ENCODE results near the gene BGN. TPM values are rescaled to one million over a fixed set of nuclear protein-coding genes. Genes with fewer than 3 reads are reported as not detected.

BGN gene
- total and polyA plus RNA-seq, 4 donors: 77.9 to 161 (median 126) TPM

DNA sequence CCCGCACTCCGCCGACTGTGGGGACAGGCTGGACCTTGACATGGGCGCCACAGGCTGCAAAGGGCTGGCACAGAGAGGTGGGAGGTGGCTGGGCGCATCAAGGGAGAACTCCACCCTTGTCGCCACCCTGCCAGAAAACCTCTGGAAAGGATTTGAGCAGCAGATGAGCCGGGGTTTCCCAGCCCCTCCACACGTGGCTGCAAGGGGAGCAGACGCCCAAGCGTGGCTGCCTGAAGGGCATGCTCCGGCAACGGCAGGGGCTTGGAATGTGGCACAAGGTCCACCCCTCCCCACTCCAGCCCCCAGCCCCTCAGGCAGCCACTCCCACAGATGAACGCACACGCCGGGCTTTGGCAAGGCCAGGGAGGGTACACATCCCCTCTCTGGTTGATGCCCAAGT is 4.6 kb downstream of the BGN start:
- TF ChIP-seq, protein P1, sequence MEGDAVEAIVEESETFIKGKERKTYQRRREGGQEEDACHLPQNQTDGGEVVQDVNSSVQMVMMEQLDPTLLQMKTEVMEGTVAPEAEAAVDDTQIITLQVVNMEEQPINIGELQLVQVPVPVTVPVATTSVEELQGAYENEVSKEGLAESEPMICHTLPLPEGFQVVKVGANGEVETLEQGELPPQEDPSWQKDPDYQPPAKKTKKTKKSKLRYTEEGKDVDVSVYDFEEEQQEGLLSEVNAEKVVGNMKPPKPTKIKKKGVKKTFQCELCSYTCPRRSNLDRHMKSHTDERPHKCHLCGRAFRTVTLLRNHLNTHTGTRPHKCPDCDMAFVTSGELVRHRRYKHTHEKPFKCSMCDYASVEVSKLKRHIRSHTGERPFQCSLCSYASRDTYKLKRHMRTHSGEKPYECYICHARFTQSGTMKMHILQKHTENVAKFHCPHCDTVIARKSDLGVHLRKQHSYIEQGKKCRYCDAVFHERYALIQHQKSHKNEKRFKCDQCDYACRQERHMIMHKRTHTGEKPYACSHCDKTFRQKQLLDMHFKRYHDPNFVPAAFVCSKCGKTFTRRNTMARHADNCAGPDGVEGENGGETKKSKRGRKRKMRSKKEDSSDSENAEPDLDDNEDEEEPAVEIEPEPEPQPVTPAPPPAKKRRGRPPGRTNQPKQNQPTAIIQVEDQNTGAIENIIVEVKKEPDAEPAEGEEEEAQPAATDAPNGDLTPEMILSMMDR (IDR thresholded peaks at IDR 0.05; ENCODE audit: control extremely low read depth, extremely low read depth): no peak
- Histone ChIP-seq H3K36me3 (ENCODE audit: control insufficient read depth in 4 of 4, insufficient read depth in 4 of 4, low read length in 4 of 4) (no peaks in the 10 kb centered on the region), H3K27ac (ENCODE audit: low read depth in 1 of 2, low read length in 1 of 2) (no peak overlapping the region), H3K27me3 (ENCODE audit: control insufficient read depth in 3 of 3, insufficient read depth in 3 of 3, low read length in 2 of 3) (no peaks in the 10 kb centered on the region), H3K4me1 (ENCODE audit: control insufficient read depth in 5 of 5, insufficient read depth in 5 of 5, low read length in 5 of 5) (peaks cover 0 to 4% (median 2%) of the 10 kb centered on the region in 5 donors), H3K9ac (ENCODE audit: insufficient read depth in 1 of 2, low read length in 2 of 2) (no peak overlapping the region), H3K4me3 (no peak overlapping the region), H3K9me3 (ENCODE audit: control insufficient read depth in 4 of 4, insufficient read depth in 3 of 4, low read length in 3 of 4) (no peaks in the 10 kb centered on the region)
- DNase-seq (no peak), ATAC-seq (ENCODE audit: insufficient read depth, low FRiP score) (no peak)
- WGBS, 2 donors: 72 to 100% methylated on average over 3 to 15 of the region's 15 CpGs

DNA sequence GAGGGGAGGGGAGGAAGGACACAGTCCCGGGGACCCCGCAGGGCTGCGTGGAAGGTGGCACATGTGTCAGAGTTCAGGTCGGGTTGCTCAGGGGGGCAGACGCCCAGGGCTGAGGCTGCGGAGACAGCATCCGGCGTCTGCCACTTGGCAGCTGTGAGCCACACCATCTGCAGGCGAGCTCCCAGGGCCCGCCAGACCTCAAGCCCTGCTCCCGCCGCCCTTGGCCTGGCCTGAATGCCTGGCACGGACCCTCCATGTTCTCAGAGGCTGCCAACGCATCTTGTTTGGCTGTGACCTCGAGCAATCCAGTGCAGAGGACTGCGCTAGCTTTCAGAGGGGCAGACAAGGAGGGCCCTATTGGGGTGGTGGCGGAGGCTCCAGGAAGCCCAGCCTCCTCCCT is 5.1 kb downstream of the BGN start:
- Histone ChIP-seq H3K9me3 (ENCODE audit: control insufficient read depth in 4 of 4, insufficient read depth in 3 of 4, low read length in 3 of 4) (no peaks in the 10 kb centered on the region), H3K27me3 (ENCODE audit: control insufficient read depth in 3 of 3, insufficient read depth in 3 of 3, low read length in 2 of 3) (no peaks in the 10 kb centered on the region), H3K4me1 (ENCODE audit: control insufficient read depth in 5 of 5, insufficient read depth in 5 of 5, low read length in 5 of 5) (peaks cover 0 to 3% (median 0%) of the 10 kb centered on the region in 5 donors), H3K9ac (ENCODE audit: insufficient read depth in 1 of 2, low read length in 2 of 2) (no peak overlapping the region), H3K4me3 (no peak overlapping the region), H3K36me3 (ENCODE audit: control insufficient read depth in 4 of 4, insufficient read depth in 4 of 4, low read length in 4 of 4) (no peaks in the 10 kb centered on the region), H3K27ac (ENCODE audit: low read depth in 1 of 2, low read length in 1 of 2) (no peak overlapping the region)
- 76 to 77% methylated on average over 15 to 17 of the region's 17 CpGs for WGBS, 2 donors
- DNase-seq (peak in 1 of 3 donors; percentile 16), ATAC-seq (ENCODE audit: insufficient read depth, low FRiP score) (no peak)
- TF ChIP-seq, protein P1 (IDR thresholded peaks at IDR 0.05; ENCODE audit: control extremely low read depth, extremely low read depth): no peak

DNA sequence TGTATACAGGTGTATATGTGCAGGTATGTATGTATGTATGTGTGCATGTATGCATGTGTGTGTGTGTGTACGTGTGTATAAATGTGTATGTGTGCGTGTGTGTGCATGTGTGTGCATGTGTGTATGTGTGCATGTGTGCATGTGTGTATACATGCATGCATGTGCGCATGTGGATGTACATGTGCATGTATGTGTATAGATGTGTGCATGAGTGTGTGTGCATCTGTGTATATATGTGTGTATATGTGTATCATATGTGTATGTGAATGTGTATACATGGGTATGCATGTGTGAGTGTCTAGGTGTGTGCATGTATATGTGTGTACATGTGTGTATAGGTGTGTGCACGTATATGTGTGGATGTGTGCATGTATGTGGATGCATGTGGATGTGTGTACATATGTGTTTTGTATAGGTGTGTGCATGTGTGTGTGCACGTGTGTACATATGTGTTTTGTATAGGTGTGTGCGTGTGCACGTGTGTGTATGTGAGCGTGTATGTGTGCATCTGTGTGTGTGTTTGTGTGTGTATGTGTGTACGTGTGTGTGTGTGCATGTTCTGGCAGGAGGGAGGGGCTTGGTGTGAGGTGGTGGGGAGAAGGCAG is 6.0 kb downstream of the BGN start:
- H3K4me3 ChIP-seq: no peak overlapping the region
- ATAC-seq (ENCODE audit: insufficient read depth, low FRiP score) (no peak), DNase-seq (no peak)
- H3K4me1 ChIP-seq (ENCODE audit: control insufficient read depth in 5 of 5, insufficient read depth in 5 of 5, low read length in 5 of 5): peaks cover 0 to 3% (median 0%) of the 10 kb centered on the region in 5 donors
- H3K27ac ChIP-seq (ENCODE audit: low read depth in 1 of 2, low read length in 1 of 2): no peak overlapping the region
- no peaks in the 10 kb centered on the region for H3K9me3 ChIP-seq (ENCODE audit: control insufficient read depth in 4 of 4, insufficient read depth in 3 of 4, low read length in 3 of 4)
- TF ChIP-seq, protein P1 (IDR thresholded peaks at IDR 0.05; ENCODE audit: control extremely low read depth, extremely low read depth): no peak
- no peaks in the 10 kb centered on the region for H3K36me3 ChIP-seq (ENCODE audit: control insufficient read depth in 4 of 4, insufficient read depth in 4 of 4, low read length in 4 of 4)
- H3K27me3 ChIP-seq (ENCODE audit: control insufficient read depth in 3 of 3, insufficient read depth in 3 of 3, low read length in 2 of 3): no peaks in the 10 kb centered on the region
- WGBS, 2 donors: 91 to 95% methylated on average over 9 of the region's 9 CpGs
- no peak overlapping the region for H3K9ac ChIP-seq (ENCODE audit: insufficient read depth in 1 of 2, low read length in 2 of 2)

DNA sequence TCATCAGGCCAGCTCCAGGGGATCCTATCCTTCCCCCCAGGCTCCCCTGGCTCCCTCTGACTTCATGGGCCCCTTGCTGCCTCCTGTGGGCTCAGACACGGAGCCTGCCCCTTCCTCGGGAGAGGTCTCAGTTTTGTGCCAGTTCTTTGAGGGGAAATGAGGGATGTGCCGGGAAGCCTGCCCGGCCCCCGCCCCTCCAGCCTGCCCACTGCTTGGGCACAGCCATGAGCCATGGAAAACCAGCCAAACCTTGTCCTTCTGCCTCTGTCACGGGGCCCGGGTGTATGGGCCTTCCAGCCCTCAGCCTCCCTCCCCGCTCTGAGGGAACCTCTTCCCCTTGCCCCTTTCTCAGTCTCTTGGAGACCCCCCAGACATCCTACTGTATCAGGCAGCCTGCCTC is 6.8 kb downstream of the BGN start:
- peaks cover 0 to 3% (median 0%) of the 10 kb centered on the region in 4 donors for H3K9me3 ChIP-seq (ENCODE audit: control insufficient read depth in 4 of 4, insufficient read depth in 3 of 4, low read length in 3 of 4)

More for the DNA sequence above, 6.8 kb downstream of the BGN start:
- Histone ChIP-seq H3K27ac (ENCODE audit: low read depth in 1 of 2, low read length in 1 of 2) (no peak overlapping the region), H3K36me3 (ENCODE audit: control insufficient read depth in 4 of 4, insufficient read depth in 4 of 4, low read length in 4 of 4) (no peaks in the 10 kb centered on the region), H3K4me3 (no peak overlapping the region), H3K27me3 (ENCODE audit: control insufficient read depth in 3 of 3, insufficient read depth in 3 of 3, low read length in 2 of 3) (no peaks in the 10 kb centered on the region), H3K4me1 (ENCODE audit: control insufficient read depth in 5 of 5, insufficient read depth in 5 of 5, low read length in 5 of 5) (peaks cover 0 to under 1% (median 0%) of the 10 kb centered on the region in 5 donors), H3K9ac (ENCODE audit: insufficient read depth in 1 of 2, low read length in 2 of 2) (no peak overlapping the region)
- TF ChIP-seq, protein P1 (IDR thresholded peaks at IDR 0.05; ENCODE audit: control extremely low read depth, extremely low read depth): no peak
- WGBS, 2 donors: 87 to 89% methylated on average over 5 to 8 of the region's 8 CpGs
- ATAC-seq (ENCODE audit: insufficient read depth, low FRiP score) (no peak), DNase-seq (no peak)

Data from lung (tissue), 12 donors.